Thyroid gland (tissue), 4 donors: ENCODE measurements around the gene ALG2. TPM values are rescaled to one million over a fixed set of nuclear protein-coding genes. Genes with fewer than 3 reads are reported as not detected.

Source experiments
- DNase-seq, 2 donors: peaks; one replicate each; pipeline ENCODE4 v3.0.0-alpha.2; 2019
- H3K27ac ChIP-seq, 3 donors: fragments of 200-600 bp; sonication (generic); 1 replicate in 2 of 3; 2 replicates in 1 of 3; pipeline ENCODE4 v1.5.1; 2016 to 2019; ENCODE audit warnings: mild to moderate bottlenecking in 1 of 3, moderate library complexity in 1 of 3
- H3K27me3 ChIP-seq: fragments of 200-600 bp; sonication (generic); one replicate; pipeline ENCODE4 v1.5.1; 2019
- H3K36me3 ChIP-seq, 2 donors: fragments of 200-600 bp; sonication (generic); one replicate each; pipeline ENCODE4 v1.5.1; 2016 to 2019
- H3K4me1 ChIP-seq, 2 donors: fragments of 200-600 bp; sonication (generic); one replicate each; pipeline ENCODE4 v1.5.1; 2017 to 2019
- H3K4me3 ChIP-seq, 3 donors: fragments of 200-600 bp; sonication (generic); replicated peaks in 1 of 3; 1 replicate in 2 of 3; 2 replicates in 1 of 3; pipeline ENCODE4 v1.5.1; 2016; ENCODE audit warnings: mild to moderate bottlenecking in 1 of 3
- H3K9me3 ChIP-seq: fragments of 200-600 bp; sonication (generic); one replicate; pipeline ENCODE4 v1.5.1; 2017
- POLR2A ChIP-seq, 2 donors: fragments of 450-650 bp; IDR thresholded peaks; one replicate each; pipeline ENCODE4 v1.6.1; 2017; ENCODE audit warnings: antibody characterized with exemption in 2 of 2, mild to moderate bottlenecking in 2 of 2, moderate library complexity in 1 of 2
- WGBS, 2 donors: methylation state at CpG; one replicate each; pipeline ENCODE4 v1.1.5; 2017; 5-methylcytosine and 5-hydroxymethylcytosine counted together
- intact Hi-C: fragments of 100-400 bp; cut with DNase I; formaldehyde crosslinking; loops from one replicate; pipeline ENCODE4 v1.15.1; 2023
- total RNA-seq, 4 donors: library from RNA; depleted of rRNA; stranded (reverse); fragments of >200 nt; gene quantifications; one replicate each; pipeline ENCODE4 v1.2.3, GENCODE V29; 2016
- TF ChIP-seq, protein P1 (sequence below), 6 experiments: fragments of 200-600 bp in 3 of 6; fragments of 450-650 bp in 3 of 6; sonication (generic) in 3 of 6; IDR thresholded peaks; one replicate each; pipeline ENCODE4 v1.5.1; 2016 to 2019; ENCODE audit warnings: antibody characterized with exemption in 6 of 6, mild to moderate bottlenecking in 2 of 6, inconsistent platforms in 1 of 6, moderate library complexity in 1 of 6

Gene ALG2
- total RNA-seq, 4 donors from 2014 or later: 45.0 to 63.9 (median 58.2) TPM

DNA sequence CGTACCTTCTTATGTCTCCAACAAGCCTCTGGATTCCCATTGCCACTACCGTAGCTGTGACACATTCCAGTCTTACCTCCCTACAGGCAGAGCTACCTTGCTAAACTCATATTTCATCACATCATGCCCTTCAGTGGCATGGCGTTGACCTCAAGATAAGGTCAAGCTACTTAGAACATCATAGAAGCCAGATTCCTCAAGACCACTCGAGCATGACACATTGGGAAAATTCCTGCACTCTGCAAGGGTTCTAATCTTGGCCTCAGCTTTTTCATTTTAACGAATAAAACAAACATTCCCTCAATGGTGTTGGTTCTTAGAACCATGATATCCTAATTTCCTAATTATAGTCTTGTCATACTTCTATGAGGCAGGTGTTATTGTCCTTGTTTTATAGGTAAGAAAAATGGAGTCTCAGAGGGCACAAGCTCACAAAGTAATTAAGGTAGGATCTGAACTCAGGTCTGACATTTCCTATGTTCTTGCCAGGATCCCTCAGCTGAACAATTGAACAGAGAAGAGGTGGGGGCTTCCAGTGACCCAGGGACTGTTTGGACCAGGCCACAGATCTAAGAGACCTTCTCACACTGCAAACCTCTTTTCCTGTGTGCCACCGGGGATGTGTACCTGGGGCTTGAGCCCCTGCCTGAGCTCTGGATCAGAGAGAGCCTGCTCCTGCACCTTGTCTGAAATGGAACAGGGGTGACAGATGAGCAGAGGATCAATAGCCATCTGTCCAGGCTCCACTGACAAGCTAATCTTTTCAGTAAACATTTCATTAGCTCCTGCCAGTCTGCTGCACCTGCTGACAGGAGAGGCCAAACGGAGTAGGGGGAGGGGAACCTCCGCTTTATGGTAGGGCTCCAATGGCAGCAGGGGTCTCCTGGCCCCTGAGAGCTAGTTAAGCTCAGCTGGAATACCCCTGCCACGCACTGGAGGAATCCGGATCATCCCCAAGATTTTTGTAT is 49.3 kb downstream of the ALG2 start:
- intact Hi-C loops: no loop called here
- no peaks in the 10 kb centered on the region for H3K36me3 ChIP-seq
- TF ChIP-seq, protein P1, sequence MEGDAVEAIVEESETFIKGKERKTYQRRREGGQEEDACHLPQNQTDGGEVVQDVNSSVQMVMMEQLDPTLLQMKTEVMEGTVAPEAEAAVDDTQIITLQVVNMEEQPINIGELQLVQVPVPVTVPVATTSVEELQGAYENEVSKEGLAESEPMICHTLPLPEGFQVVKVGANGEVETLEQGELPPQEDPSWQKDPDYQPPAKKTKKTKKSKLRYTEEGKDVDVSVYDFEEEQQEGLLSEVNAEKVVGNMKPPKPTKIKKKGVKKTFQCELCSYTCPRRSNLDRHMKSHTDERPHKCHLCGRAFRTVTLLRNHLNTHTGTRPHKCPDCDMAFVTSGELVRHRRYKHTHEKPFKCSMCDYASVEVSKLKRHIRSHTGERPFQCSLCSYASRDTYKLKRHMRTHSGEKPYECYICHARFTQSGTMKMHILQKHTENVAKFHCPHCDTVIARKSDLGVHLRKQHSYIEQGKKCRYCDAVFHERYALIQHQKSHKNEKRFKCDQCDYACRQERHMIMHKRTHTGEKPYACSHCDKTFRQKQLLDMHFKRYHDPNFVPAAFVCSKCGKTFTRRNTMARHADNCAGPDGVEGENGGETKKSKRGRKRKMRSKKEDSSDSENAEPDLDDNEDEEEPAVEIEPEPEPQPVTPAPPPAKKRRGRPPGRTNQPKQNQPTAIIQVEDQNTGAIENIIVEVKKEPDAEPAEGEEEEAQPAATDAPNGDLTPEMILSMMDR (IDR thresholded peaks at IDR 0.05): no peak
- TF ChIP-seq POLR2A (IDR thresholded peaks at IDR 0.05): no peak
- no peak overlapping the region for H3K4me3 ChIP-seq
- no peaks in the 10 kb centered on the region for H3K27me3 ChIP-seq
- peak in 1 of 2 donors; percentile 14 for DNase-seq
- peaks cover 0 to 8% of the 10 kb centered on the region in 2 donors for H3K4me1 ChIP-seq
- no peak overlapping the region for H3K27ac ChIP-seq
- no peaks in the 10 kb centered on the region for H3K9me3 ChIP-seq
- 74 to 77% methylated on average over 10 of the region's 10 CpGs for WGBS, 2 donors

- TF ChIP-seq, protein P1 (IDR thresholded peaks at IDR 0.05): no peak
- TF ChIP-seq POLR2A (IDR thresholded peaks at IDR 0.05): no peak
- WGBS, 2 donors: 86 to 87% methylated on average over 15 of the region's 15 CpGs
- intact Hi-C loops: no loop called here
- Histone ChIP-seq H3K36me3 (no peaks in the 10 kb centered on the region), H3K4me3 (no peak overlapping the region), H3K27me3 (no peaks in the 10 kb centered on the region), H3K9me3 (no peaks in the 10 kb centered on the region), H3K4me1 (peaks cover 0 to 8% of the 10 kb centered on the region in 2 donors), H3K27ac (no peak overlapping the region)
- no peak for DNase-seq
Measured at GRCh38 chr9:99171225-99172123, 50.3 kb downstream of the ALG2 start.

DNA sequence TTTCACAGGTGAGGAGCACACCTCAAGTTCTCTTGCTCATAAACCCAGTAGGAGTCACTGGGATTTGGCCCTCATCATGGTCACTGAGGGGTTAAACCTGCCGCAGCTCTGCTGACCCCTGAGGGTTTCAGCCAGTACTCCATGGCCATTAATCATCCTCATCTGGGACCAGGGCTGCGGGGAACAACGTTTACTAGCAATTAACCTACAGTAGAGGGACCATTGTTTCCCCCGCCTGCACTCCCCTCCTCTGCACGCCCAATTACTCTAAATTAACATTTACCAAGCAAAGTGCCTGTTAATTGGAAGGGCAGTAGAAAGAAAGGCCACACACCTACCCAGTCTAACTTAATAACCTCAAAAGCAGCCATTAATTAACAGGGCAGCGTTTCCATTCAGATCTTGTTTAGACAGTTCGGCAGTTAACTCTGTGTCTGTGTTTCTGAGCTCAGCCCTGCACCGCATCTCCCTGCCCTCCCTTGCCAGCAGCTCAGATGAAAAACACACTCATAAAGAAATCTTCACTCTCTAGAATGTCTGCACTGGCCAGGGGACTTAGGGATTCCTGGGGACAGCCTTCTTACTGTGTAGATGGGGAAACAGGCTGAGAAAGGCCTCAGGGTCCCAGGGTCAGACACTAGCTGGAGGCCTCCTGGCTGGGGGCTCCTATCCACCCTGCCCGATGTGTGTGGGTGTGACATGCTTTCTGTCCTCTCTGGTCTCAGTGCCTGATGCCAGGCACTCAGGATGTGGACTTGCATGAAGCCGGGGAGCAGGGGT is 51.6 kb downstream of the ALG2 start:
- Histone ChIP-seq H3K27ac (no peak overlapping the region), H3K9me3 (no peaks in the 10 kb centered on the region), H3K4me3 (no peak overlapping the region), H3K27me3 (no peaks in the 10 kb centered on the region), H3K4me1 (peaks cover 0 to 8% of the 10 kb centered on the region in 2 donors), H3K36me3 (no peaks in the 10 kb centered on the region)
- 62 to 65% methylated on average over 9 to 10 of the region's 10 CpGs for whole genome bisulfite sequencing, 2 donors
- TF ChIP-seq, protein P1 (IDR thresholded peaks at IDR 0.05): no peak
- no peak for TF ChIP-seq POLR2A (IDR thresholded peaks at IDR 0.05)
- DNase-seq: no peak
- intact Hi-C loops: no loop called here

- Histone ChIP-seq H3K4me3 (no peak overlapping the region), H3K4me1 (peaks cover 0 to 8% of the 10 kb centered on the region in 2 donors), H3K36me3 (no peaks in the 10 kb centered on the region), H3K27ac (no peak overlapping the region), H3K9me3 (no peaks in the 10 kb centered on the region), H3K27me3 (no peaks in the 10 kb centered on the region)
- DNase-seq: no peak
- intact Hi-C loops: no loop called here
- TF ChIP-seq, protein P1 (IDR thresholded peaks at IDR 0.05): no peak
- TF ChIP-seq POLR2A (IDR thresholded peaks at IDR 0.05): no peak
- WGBS, 2 donors: 83 to 84% methylated on average over 2 of the region's 2 CpGs
Measured at GRCh38 chr9:99169086-99169485, 52.7 kb downstream of the ALG2 start.
